NCI-H2196 treated with DMSO at 0.1 percent for 48 hours (cell line): ENCODE results near the gene RNLS.
"Not testable (repeated sequence)": the region's sequence is repeated elsewhere in the genome, so short reads cannot be mapped to it uniquely, and the experiment has no call there.

ENCODE experiments used
- DNase-seq: peaks from one replicate; lab custom pipeline; 2025; ENCODE audit not compliant: unreplicated experiment; lab: John Stamatoyannopoulos, UW

RNLS gene

DNA sequence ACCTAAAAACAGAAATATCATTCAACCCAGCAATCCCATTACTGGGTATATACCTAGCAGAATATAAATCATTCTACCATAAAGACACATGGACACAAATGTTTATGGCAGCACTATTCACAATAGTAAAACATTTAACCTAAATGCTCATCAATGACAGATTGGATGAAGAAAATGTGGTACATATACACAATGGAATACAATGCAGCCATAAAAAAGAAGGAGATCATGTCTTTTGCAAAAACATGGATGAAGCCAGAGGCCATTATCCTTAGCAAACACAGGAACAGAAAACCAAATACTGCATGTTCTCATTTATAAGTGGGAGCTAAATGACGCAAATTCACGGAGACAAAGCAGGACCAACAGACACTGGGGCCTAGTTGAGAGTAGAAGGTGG lies 96.3 kb downstream of the RNLS start:
- not testable (repeated sequence) for DNase-seq

GRCh38 chr10:88482220-88482619 lies 100.9 kb downstream of the RNLS start:
- DNase-seq, result no peak

- DNase-seq, result no peak
Measured at GRCh38 chr10:88478256-88478655, 104.9 kb downstream of the RNLS start.

DNA sequence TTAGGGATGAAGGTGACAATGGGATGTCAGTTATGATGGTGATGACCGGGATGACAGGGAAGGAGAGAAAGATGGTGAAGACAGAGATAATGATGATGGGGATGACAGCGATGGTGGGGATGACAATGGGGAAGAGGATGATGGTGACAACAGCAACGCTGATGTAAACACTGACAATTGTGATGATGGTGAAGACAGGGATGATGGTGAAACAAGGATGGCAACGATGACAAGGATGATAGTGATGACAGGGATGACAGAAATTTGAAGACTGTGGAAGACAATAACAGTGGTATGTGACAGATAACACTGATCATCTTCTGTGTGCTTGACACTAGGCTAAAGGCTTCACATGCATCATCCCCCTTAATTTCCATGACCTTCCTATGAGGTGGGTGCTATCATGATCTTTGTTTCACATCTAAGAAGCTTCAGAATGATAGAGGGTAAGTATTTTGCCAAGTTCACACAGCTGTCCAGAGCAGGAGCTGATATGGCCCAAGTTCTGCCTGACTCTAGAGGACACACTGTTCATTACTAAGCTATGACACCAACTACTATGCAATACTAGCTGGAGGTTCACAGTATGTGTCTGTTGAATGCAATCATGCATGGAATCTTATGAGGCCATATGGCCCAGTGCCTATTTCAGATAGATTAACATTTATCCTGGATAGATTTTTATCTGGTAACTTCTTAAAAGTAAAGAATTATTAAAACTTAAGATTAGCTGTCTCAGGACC lies 105.6 kb downstream of the RNLS start:
- no peak for DNase-seq

DNA sequence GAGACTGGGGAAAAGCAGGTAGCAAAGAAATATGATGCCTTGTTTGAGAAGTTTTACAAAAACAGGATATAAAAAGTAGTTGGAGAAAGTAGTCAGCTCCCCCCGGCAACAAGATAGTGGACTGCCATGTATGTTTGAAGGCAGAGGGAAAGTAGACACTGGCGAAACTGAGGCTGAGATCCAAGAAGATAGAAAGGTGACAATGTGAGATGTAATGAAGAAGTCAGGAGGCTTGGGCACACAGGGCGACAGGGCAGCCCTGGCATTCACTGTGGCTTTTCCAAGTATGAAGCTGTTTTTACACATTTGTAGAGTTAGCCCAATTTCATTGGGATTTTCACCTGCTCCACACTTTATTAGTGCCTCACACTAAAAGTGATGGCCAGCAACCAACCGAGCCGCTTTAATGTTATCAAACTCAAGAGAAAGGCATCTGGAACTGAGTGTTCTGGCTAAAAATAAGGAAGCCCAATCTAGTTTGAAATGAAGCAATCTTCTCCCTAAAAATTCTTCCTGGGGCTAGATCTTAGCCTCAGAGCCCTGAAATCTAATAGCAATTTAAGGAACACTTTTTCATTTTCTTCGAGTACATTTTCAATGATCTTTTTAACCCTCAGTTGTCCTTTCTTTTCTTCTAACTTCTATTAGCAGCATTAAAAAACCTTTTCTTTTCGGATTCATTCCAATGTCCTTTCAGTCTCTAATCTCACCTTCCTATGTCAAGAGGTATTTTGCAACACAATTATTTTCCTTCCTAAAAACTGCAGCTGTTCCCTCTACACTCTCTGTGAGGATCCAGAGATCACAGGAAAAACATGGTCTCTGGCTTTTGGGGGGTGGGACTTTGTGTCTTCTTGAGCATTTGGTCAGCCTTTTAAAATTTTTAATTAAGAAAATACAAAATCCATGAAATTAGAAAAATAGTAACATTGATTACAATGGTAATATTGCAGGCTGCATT lies 108.0 kb downstream of the RNLS start:
- no peak for DNase-seq

GRCh38 chr10:88473989-88474883 lies 108.9 kb downstream of the RNLS start:
- DNase-seq, result peak; percentile 43

- no peak for DNase-seq
Measured at GRCh38 chr10:88472540-88472939, 110.6 kb downstream of the RNLS start.

DNA sequence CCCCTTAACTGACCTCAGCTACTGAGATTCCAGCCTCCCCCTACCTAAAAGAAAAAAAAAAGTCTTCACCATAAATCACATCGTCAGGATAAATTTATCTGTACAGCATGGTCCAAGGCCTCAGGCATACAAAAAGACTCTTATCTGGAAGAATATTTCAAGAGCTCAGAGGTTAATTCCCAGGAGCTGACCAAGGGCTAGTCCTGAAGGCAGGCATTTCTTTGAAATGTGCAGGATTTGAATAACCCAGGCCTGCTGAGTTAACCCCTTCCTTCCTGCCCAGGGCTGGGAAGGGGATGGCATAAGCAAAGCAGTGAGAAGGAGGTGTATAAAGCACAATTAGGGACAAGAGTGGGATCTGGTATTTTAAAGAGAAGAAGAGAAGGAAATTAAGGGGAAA lies 111.2 kb downstream of the RNLS start:
- DNase-seq, result no peak

DNA sequence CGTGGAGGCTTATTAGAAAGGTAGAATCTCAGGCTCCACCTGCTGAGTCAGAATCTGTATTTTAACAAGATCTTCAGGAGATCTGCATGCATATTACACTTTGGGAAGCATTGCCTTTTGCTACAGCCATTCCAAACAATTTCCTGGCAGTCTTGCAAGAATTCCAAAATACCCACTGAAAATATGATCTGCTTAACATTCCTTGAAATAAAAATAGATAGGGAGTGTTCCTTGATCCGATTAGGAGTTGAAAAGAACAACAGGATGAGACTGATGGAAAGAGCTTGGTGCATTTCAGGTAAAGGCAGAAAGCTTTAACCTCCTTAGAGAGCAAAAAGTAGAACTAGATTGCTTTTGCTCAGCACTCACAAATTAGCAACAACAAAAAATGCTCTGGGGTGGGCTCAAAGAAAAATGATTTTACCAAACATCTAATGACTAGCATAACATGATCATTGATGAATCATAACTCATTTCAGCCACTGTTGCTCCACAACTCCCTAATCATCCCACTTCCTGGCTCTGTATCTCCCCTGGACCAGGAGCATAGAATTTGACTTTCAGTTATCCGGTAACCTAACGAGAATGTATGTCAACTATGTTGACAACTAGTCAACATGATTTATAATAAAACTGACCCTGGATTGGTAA lies 115.2 kb downstream of the RNLS start:
- no peak for DNase-seq

DNA sequence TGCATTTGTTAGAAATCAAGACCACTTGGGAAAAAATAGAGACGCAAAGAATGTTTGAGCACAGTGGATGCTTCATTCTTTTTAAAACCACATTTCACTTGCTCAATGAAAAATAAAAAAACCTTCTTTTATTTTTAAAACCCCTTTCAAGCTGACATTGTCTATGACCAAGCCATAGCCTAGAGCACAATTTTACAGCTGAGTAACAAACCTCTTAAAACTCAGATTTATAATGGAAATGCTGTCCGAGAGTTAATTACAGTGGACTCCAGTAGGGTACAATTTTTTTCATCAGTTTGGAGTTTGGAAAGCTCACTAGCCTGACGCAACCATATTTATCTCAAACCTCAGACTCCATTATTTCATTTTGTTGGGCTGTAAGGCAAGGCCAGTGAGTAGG lies 116.3 kb downstream of the RNLS start:
- no peak for DNase-seq

GRCh38 chr10:88465765-88466164 lies 117.4 kb downstream of the RNLS start:
- no peak for DNase-seq

- DNase-seq, result no peak
Measured at GRCh38 chr10:88463811-88464210, 119.3 kb downstream of the RNLS start.

DNA sequence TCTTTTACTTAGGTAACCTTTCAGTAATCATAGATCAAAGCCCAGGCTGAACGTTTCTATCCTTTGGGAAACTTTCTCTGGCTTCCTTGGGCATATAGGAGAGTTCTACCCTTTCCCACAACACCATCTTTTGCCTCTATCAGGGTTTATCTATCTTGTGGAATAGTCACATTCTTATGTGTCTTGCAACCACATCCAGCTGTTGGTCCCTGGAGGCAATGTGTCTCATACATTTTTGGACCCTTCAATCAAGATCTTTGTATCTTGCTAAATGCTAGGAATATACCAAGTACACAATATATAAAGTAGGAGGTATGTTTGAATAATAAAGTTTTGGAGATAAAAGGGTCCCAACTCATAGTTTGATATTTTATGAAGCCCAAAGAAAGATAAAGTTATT lies 121.7 kb downstream of the RNLS start:
- DNase-seq, result no peak

- DNase-seq, result no peak
Measured at GRCh38 chr10:88459530-88459929, 123.6 kb downstream of the RNLS start.

DNA sequence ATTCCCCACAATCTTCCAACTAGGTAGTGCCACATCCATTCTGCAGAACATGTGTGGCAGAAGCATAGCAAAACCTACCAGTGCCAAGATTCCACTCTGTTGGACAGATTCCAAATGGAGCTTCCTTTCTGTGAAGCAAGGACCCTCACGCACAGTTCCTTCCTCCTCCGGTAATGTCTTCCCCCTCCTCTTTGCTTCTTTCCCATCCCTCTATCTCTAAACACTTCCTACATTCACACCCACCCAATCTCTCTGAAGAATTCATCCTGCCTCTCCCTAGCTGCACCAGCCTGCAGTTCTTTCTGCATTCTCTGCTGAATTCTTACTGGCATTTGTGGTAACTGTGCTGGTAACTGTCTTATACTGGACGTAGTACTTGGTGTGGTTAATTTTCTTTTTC lies 124.9 kb downstream of the RNLS start:
- no peak for DNase-seq

DNA sequence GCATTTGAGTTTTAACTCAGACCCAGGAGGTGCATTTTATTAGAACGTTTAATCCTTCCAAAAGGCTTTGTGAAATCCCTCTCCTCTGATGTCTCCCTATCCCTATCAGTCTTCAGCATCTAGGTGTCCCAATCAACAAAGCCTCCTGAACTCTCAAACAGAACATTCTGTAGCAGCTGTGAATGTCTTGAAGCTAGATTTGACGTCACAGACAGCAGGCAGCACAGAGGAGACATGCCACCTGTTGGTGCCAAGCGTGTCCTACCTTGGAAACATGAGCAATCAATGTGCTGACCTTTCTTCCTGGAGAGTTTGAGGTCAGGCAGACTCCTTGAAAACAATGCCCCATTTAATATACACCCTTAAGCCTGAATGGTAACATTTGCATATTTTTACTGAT lies 125.5 kb downstream of the RNLS start:
- no peak for DNase-seq

DNA sequence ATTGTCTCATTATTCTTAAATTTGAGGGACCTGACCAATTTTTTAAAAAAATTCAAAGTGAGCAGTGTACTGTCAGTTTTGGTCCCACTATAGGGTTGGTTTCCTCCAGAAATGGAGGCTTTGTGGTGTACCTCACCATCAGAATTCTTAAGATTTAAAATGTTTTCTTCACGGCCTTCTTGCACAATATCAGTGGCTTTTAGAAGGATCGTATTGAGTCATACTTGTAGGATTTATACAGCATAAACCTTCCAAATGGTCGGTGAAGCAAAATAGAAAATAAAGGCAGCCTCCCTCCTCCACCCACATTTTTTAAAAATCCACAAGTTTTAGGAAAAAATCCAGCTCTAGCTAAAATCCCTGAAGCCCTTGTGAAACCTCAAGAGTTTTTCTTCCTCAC lies 126.4 kb downstream of the RNLS start:
- no peak for DNase-seq

DNA sequence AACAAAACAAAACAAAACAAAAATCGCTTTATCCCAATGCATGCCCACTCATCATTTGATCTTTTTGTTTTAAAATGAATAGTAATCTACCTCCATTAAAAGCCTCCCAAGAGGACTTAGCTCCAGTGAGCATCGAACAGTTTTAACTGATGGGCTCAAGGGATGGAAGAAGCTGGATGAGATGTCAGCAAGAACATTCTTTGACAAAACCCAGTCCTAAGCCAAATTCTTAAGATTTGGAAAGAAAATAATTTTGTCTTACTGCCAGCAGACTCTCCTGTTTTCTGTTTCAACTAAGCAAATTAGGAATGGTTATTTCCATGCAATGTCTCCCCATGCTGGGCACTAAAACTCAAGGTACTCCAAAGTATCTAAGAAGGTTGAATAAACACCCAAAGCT lies 127.3 kb downstream of the RNLS start:
- no peak for DNase-seq

DNA sequence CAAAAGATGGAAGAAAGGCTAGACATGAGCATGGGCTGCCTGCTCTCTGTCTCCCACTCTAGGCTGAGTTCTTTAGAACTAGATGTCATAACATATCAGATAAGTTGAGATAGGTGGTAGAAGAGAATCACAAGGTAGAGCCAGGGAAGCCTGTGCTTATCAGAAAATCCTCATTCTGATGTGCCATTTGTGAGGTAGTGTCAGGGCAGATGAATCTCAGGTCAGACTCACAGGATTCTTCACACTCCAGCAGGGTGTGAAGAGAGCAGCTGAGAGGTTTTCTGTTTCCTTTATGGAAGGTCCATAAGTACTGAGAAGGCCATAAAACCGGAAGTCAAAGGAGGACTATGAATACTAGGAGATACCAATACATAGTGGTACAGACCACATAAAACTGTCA lies 132.9 kb downstream of the RNLS start:
- no peak for DNase-seq

- no peak for DNase-seq
Measured at GRCh38 chr10:88442716-88443115, 140.4 kb downstream of the RNLS start.

DNA sequence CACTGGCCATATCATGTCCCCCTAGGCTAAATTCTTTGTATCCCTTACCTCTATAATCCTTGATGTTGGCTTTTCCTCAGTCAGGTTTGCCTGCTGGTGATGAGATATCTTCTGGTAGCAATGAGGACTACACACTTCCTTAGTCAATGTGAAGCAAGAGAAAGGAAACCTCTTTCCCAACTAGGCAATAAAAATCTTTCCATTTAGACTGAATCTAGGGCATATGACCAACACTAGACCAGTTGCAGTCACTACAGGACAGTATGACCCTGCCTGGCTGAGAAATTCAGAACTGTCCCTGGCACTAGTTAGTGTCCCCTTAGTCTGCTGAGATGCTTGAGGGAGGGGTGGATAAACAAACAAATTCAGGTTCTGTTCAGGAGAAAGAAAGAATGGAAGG lies 142.6 kb downstream of the RNLS start:
- DNase-seq, result no peak
